ENCODE measurements around the gene ANKRD34A. TPM values are rescaled to one million over a fixed set of nuclear protein-coding genes. Genes with fewer than 3 reads are reported as not detected.

Gene ANKRD34A
- under 0.01 TPM in 2 replicates for total RNA-seq

DNA sequence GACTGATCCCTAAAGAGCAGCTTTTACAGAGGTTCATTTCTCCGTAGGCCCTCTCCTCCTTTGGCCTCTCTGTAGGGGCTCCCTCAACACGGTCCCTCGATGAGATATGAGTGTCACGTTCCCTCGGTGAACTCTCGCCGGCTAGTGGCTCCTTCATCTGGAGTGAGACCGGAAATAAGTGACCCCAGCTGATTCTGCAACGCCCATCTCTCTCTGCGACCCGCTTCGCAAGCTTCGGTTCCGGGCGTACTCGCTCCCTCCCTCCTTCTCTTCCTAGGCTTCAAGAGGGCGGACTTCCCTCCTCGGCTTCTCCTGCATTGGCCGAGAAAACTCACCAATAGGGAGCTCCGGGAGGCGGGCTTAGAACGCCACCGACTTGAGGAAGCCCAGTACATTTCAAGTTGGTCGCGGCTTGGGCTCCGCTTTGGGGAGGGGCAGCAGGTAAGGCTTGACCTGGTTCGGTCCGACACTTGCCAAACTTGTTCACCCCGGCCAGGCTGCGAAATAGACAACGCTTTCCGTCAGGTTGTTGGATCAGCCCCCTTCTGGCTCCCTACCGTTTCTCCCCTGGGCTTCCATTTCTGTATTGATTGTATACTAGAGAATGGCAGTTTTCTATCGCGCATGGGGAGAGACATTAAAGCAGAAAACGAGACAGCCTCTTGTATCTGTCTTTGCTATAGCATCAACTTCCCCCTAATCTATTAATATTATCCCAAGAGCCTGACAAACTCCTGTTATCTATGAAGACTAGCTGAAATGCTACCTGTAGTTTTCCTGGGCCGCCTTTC is at the start of gene ANKRD34A, which contains the start of gene POLR3GL:
Gene ANKRD34A (minus strand): TSS at position 248 of the 791 bp plus-strand sequence. CDS start 2,816 bp downstream, outside the sequence.
Gene POLR3GL (plus strand): TSS at position 363 of the 791 bp plus-strand sequence. CDS start 10,176 bp downstream, outside the sequence.

DNA sequence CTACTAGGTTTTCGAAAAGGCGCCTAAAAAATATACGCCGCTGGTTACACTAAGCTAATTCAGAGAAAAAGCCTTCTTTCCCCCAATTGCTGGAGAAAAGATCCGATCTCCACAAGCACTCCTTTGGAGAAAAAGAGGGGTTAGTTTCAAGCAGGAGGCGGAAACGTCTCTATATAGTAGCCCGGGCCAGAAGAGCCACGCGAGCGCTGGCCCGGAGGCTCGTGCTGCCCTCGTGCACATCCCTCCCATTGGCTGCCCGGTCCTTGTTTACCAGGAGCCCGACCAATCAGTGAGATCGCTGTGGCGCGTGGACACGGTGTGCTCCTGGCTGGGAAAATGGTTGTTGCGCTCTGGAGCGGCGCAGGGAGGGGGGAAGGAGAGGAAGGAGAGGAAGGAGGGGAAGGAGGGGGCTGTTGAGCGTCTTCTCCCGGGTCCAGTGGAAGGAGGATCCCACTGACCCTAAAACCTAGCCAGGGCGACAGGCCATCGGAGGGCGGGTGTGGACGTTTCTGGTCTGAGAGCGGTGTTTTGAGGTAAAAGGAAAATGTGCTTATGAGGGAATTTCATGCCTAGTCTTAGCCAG is 32.1 kb upstream of the ANKRD34A start, which contains the start of gene TXNIP:
Gene TXNIP (minus strand): TSS at position 147 of the 583 bp plus-strand sequence. CDS start 313 bp downstream, outside the sequence.

DNA sequence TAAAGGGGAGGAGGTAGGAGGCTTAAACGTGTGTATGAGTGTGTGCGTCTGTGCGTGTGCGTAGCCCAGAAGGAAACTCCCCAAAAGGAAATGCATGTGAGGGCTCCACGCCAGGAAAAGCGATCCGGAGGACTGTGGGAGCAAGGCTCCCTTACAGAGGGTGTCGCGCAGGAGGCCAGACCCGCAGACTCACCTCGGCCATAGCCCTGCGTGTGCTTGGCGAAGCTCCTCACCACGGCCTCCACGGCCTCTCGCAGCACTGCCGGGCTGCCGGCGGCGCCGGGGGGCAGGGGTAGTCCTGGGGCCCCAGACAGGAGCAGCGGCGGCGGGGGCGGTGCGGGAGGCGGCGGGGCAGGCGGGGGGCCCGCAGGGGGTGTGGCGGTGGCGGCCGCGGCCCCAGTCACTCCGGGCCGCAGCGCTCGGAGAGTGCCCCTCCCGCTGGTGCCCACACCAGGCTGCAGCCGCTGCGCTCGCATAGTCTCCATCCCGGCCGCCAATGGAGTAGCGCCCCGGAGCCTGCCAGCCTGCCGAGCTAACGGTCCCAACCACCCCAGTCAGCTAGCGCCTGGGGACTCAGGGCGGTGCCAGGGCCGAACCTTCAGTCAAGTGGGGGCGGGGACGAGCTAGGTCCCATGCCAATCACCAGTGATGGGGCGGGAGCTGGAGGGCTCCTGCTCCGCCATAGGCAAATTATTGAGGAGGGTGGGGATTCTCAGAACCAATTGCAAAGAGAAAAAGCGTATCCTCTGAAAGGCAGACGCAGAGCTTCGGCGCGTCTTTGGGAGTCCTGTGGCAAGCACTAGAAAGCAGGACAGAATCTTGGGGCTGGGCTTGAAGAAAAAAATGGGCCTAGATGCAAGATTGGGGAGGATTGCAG is 6.7 kb downstream of the ANKRD34A start, which contains the start of gene LIX1L:
Gene LIX1L (minus strand): TSS at position 575 of the 877 bp plus-strand sequence. CDS start 90 bp downstream, at position 485.

DNA sequence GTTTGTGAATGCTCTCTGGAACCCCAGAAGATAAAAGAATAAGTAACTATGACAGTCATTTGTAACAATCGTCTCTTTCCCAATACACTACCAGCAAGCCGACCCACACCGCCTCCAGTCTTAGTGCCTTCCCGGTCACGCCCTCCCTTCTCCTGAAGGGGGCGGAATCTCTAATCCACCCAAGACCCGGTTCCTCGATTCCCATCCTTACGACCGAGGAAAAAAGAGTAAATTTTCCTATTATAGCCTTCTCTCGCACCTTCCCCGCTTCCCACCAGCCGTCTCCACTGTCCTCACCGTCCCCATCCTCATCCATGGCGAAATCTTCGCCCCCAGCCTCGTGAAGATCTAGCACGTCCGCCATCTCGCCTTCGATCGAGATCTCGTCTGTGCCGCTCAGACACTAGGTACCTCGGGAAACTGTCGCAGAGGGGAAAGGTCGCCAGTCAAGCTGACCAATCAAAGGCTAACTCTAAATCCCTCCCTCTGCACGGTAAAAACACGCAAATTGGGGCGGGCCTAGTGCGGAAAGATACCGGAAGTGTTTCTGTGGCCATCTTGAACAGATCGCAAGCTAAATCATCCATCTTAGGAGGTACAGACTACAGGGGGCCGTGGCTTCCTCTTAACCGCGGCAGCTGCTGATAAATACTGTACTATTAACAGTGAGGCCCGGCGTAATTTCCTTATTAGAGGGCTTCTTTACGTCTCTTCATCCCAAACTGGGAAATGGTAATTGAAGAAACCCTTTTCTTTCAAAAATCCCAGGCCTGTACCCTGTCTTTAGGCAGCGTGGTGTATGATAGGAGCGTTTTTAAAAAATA is 37.1 kb downstream of the ANKRD34A start, which contains the start of gene RBM8A:
Gene RBM8A (minus strand): TSS at position 422 of the 824 bp plus-strand sequence. CDS start 58 bp downstream, at position 364.

DNA sequence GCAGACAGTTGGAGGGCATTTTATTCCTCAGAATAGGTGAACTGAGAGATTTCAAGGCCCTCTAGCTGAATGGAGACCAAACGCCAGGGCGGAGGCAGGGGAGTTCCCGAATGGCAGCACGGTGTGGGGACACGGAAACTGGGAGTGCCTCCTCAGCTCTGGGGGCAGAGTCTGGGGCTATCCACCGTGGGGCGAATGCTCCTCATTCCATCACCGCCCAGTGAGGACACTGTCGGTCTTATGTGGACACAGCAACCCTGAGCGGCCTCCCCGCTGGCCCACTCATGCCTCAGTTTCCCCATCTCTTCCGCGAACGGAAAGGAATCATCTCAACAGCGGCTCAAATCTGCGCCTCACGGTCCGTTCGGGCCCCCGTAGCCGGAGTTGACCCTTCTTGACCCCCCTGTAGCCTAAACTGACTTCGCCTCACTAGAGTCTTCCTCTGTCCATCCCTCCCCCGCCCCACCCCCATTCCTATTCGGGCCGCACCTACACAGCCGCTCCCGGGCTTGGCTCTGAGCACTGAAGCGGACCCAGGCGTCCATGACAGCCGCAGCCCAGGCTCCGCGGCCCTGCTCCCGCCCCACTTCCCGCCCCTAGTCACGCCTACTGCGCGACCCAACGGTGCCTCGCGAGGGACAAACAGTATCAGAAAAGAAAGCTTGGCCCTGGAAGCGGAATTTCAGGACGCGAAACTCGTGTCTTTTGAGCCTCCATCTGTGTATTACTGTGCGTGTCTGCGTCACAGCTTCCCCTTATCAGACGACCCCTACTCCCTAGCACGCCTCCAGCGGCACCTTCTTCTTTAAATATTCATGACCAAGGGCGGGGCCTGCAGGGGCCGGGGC is 46.0 kb downstream of the ANKRD34A start, which contains the start of gene PEX11B:
Gene PEX11B (minus strand): TSS at position 574 of the 848 bp plus-strand sequence. CDS start 29 bp downstream, at position 545.

Other genes starting within 250 kb of the ANKRD34A start
- not detected in 2 replicates for gene CD160, start 245.1 kb downstream of the ANKRD34A start, total RNA-seq
- 13.3 and 15.9 TPM in 2 replicates for gene RNF115, start 140.5 kb downstream of the ANKRD34A start, total RNA-seq
- gene POLR3C, start 140.4 kb downstream of the ANKRD34A start, total RNA-seq: 22.4 and 24.6 TPM in 2 replicates
- gene NUDT17, start 118.9 kb downstream of the ANKRD34A start, total RNA-seq: 2.6 and 3.0 TPM in 2 replicates
- gene PIAS3, start 105.5 kb downstream of the ANKRD34A start, total RNA-seq: 4.3 and 5.8 TPM in 2 replicates
- under 0.01 TPM in 1 of 2 replicates, not detected in the other for gene ANKRD35, start 78.7 kb downstream of the ANKRD34A start, total RNA-seq
- gene ITGA10, start 54.5 kb downstream of the ANKRD34A start, total RNA-seq: 2.0 and 4.2 TPM in 2 replicates
- gene PEX11B, start 45.9 kb downstream of the ANKRD34A start, total RNA-seq: 28.9 and 30.9 TPM in 2 replicates
- 92.2 and 123 TPM in 2 replicates for gene RBM8A, start 37.1 kb downstream of the ANKRD34A start, total RNA-seq
- gene LIX1L, start 6.6 kb downstream of the ANKRD34A start, total RNA-seq: 23.7 and 26.8 TPM in 2 replicates
- gene POLR3GL, start 115 bp upstream of the ANKRD34A start, total RNA-seq: 15.8 and 16.8 TPM in 2 replicates
- 95.3 and 200 TPM in 2 replicates for gene TXNIP, start 32.0 kb upstream of the ANKRD34A start, total RNA-seq
- gene HJV, start 57.2 kb upstream of the ANKRD34A start, total RNA-seq: not detected in 2 replicates
- gene NBPF10, start 180.2 kb upstream of the ANKRD34A start, total RNA-seq: 0.22 and 0.77 TPM in 2 replicates